Measurements from ENCODE around the gene MEF2C.
"Not testable (repeated sequence)": the region's sequence is repeated elsewhere in the genome, so short reads cannot be mapped to it uniquely, and the experiment has no call there.

DNA sequence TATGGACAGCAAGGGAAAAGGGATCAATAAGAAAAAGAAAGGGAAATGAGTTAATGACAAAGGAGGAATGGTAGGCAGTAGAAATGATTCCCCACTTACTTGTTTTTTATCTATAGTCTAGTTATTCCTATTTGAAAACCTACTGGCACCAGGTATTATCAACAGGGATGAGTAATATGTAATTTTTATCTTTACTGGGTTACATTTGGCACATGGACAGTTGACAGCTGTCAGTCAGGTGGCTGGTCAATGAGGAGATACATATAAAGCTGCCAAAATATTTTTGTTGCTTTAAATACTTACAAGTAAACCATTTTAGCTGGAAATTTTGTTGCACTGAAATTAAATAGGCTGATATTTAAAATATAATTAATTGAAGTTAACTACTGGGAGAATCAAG lies 18.1 kb upstream of the MEF2C start:
- TF ChIP-seq, protein P1, sequence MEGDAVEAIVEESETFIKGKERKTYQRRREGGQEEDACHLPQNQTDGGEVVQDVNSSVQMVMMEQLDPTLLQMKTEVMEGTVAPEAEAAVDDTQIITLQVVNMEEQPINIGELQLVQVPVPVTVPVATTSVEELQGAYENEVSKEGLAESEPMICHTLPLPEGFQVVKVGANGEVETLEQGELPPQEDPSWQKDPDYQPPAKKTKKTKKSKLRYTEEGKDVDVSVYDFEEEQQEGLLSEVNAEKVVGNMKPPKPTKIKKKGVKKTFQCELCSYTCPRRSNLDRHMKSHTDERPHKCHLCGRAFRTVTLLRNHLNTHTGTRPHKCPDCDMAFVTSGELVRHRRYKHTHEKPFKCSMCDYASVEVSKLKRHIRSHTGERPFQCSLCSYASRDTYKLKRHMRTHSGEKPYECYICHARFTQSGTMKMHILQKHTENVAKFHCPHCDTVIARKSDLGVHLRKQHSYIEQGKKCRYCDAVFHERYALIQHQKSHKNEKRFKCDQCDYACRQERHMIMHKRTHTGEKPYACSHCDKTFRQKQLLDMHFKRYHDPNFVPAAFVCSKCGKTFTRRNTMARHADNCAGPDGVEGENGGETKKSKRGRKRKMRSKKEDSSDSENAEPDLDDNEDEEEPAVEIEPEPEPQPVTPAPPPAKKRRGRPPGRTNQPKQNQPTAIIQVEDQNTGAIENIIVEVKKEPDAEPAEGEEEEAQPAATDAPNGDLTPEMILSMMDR (IDR thresholded peaks at IDR 0.05) = not testable (repeated sequence)
- TF ChIP-seq POLR2A (IDR thresholded peaks at IDR 0.05) = not testable (repeated sequence)
